A549 (cell line): ENCODE data around the gene THBS1. TPM values are rescaled to one million over a fixed set of nuclear protein-coding genes. Genes with fewer than 3 reads are reported as not detected.

ENCODE experiments used
- ATAC-seq, 2 experiments: fragments of 200-7000 bp in 1 of 2; fragments of >200 bp in 1 of 2; cut with Nextera tagmentation in 1 of 2; cut with Tn5 transposase in 1 of 2; 3 replicates each; pipeline versions ENCODE4 v1.8.0 to v1.9.1; 2018 to 2020; ENCODE audit warnings: mild to moderate bottlenecking in 1 of 2, moderate library complexity in 1 of 2
- CTCF ChIA-PET: fragments of 300-600 bp; sonication (Branson Sonifier 250); formaldehyde crosslinking; extraction: SDS; loops from one replicate; lab custom pipeline; 2021; ENCODE audit warnings: antibody characterized with exemption, inconsistent platforms; lab: Yijun Ruan, JAX
- POLR2A ChIA-PET: fragments of 350-600 bp; formaldehyde crosslinking; extraction: SDS; loops from one replicate; lab custom pipeline; 2021; ENCODE audit warnings: antibody characterized with exemption, inconsistent platforms; lab: Yijun Ruan, JAX
- DNase-seq, 2 experiments: peaks; one replicate each; pipeline versions ENCODE4 v3.0.0 to v3.0.0-alpha.2; 2011 to 2016; ENCODE audit warnings: low read depth in 1 of 2, low spot score in 1 of 2
- FAIRE-seq: peaks from 2 replicates; lab custom pipeline; 2011; peaks lifted over from hg19 to GRCh38; lab: Jason Lieb, UNC
- H3K27ac ChIP-seq, 2 experiments: fragments of >200 bp; sonication (Bioruptor Twin); formaldehyde crosslinking; 3 replicates each; pipeline ENCODE4 v1.5.1; 2016 to 2017
- H3K4me1 ChIP-seq: fragments of >200 bp; sonication (Bioruptor Twin); formaldehyde crosslinking; 3 replicates; pipeline ENCODE4 v1.6.1; 2016
- H3K4me2 ChIP-seq: fragments of >200 bp; sonication (Bioruptor Twin); formaldehyde crosslinking; 3 replicates; pipeline ENCODE4 v1.6.1; 2016
- H3K4me3 ChIP-seq: fragments of >200 bp; sonication (Bioruptor Twin); formaldehyde crosslinking; 3 replicates; pipeline ENCODE4 v1.5.1; 2016
- H3K9me3 ChIP-seq: fragments of >200 bp; sonication (Bioruptor Twin); formaldehyde crosslinking; 3 replicates; pipeline ENCODE4 v1.6.1; 2016
- CEBPB ChIP-seq, 2 experiments: fragments of >200 bp in 1 of 2; sonication (Bioruptor Twin) in 1 of 2; formaldehyde crosslinking in 1 of 2; IDR thresholded peaks; 2 replicates each; pipeline ENCODE4 v1.6.1; 2012 to 2016
- EHMT2 ChIP-seq: fragments of 200-600 bp; sonication (generic); IDR thresholded peaks from 2 replicates; pipeline ENCODE4 v1.6.1; 2016; ENCODE audit warnings: antibody characterized with exemption, low read depth, mild to moderate bottlenecking, moderate library complexity
- EP300 ChIP-seq, 2 experiments: fragments of >200 bp; sonication (Bioruptor Twin); formaldehyde crosslinking; IDR thresholded peaks; 2 replicates in 1 of 2; 3 replicates in 1 of 2; pipeline ENCODE4 v1.6.1; 2016 to 2017
- GATA3 ChIP-seq: IDR thresholded peaks from 2 replicates; pipeline ENCODE4 v1.6.1; 2012; ENCODE audit warnings: borderline replicate concordance
- HOXB5 ChIP-seq: fragments of 250-450 bp; sonication (Bioruptor Pico); IDR thresholded peaks from 2 replicates; pipeline ENCODE4 v1.5.0; 2020; ENCODE audit warnings: mild to moderate bottlenecking, moderate library complexity
- KDM5A ChIP-seq: fragments of 200-600 bp; sonication (generic); IDR thresholded peaks from 2 replicates; pipeline ENCODE4 v1.6.1; 2016; ENCODE audit warnings: antibody characterized with exemption, mild to moderate bottlenecking
- MAFK ChIP-seq: fragments of 450-650 bp; IDR thresholded peaks from 2 replicates; pipeline ENCODE4 v1.6.1; 2014; ENCODE audit not compliant: partially characterized antibody
- NR3C1 ChIP-seq: fragments of >200 bp; sonication (Bioruptor Twin); formaldehyde crosslinking; IDR thresholded peaks from 3 replicates; pipeline ENCODE4 v1.6.1; 2017
- PHF8 ChIP-seq: fragments of 200-600 bp; sonication (generic); IDR thresholded peaks from 2 replicates; pipeline ENCODE4 v1.6.1; 2016; ENCODE audit warnings: low read depth, mild to moderate bottlenecking, antibody characterized with exemption, moderate library complexity, borderline replicate concordance
- RARB ChIP-seq: fragments of 250-450 bp; sonication (Bioruptor Pico); IDR thresholded peaks from 2 replicates; pipeline ENCODE4 v1.8.0; 2021; ENCODE audit warnings: mild to moderate bottlenecking, moderate library complexity
- SMC3 ChIP-seq: fragments of >200 bp; sonication (Bioruptor Twin); formaldehyde crosslinking; IDR thresholded peaks from 3 replicates; pipeline ENCODE4 v1.6.1; 2018; ENCODE audit warnings: inconsistent platforms
- ZFP36 ChIP-seq: fragments of 450-650 bp; IDR thresholded peaks from 2 replicates; pipeline ENCODE4 v1.6.1; 2014; ENCODE audit warnings: borderline replicate concordance; ENCODE audit not compliant: partially characterized antibody
- WGBS: methylation state at CpG from one replicate; pipeline ENCODE4 v1.1.6; 2017; ENCODE audit errors: missing lambda C conversion rate; 5-methylcytosine and 5-hydroxymethylcytosine counted together
- polyA plus RNA-seq, 4 experiments: library from polyadenylated mRNA; depleted of rRNA in 3 of 4; stranded (reverse); fragments of >200 nt; fragmentation: RNase III in 1 of 4; extraction: RNeasy Plus Mini Kit Qiagen cat#74134 plus additional on column Dnase treatment in 1 of 4; gene quantifications; 2 replicates in 3 of 4; 3 replicates in 1 of 4; pipeline ENCODE4 v1.2.3, GENCODE V29; 2011 to 2017
- TF ChIP-seq, protein P1 (sequence below): fragments of 250-450 bp; sonication (Bioruptor Pico); IDR thresholded peaks from 2 replicates; pipeline ENCODE4 v1.5.0; 2020; ENCODE audit warnings: low read depth, mild to moderate bottlenecking, moderate library complexity
- TF ChIP-seq, protein P2 (sequence below): fragments of 200-600 bp; sonication (generic); IDR thresholded peaks from 2 replicates; pipeline ENCODE4 v1.6.1; 2016; ENCODE audit warnings: antibody characterized with exemption, mild to moderate bottlenecking, moderate library complexity
- TF ChIP-seq, protein P3 (sequence below): IDR thresholded peaks from 2 replicates; pipeline ENCODE4 v1.6.1; 2012
- TF ChIP-seq, protein P4 (sequence below): fragments of >200 bp; sonication (Bioruptor Twin); formaldehyde crosslinking; IDR thresholded peaks from 3 replicates; pipeline ENCODE4 v1.6.1; 2016
- TF ChIP-seq, protein P5 (sequence below): IDR thresholded peaks from 2 replicates; pipeline ENCODE4 v1.6.1; 2012
- TF ChIP-seq, protein P6 (sequence below): fragments of >200 bp; sonication (Bioruptor Twin); formaldehyde crosslinking; IDR thresholded peaks from 3 replicates; pipeline ENCODE4 v1.5.1; 2016

The THBS1 gene
- polyA plus RNA-seq, 2 of the 4 experiments (the other 2 are of a cell fraction): 46.8 to 54.9 TPM

DNA sequence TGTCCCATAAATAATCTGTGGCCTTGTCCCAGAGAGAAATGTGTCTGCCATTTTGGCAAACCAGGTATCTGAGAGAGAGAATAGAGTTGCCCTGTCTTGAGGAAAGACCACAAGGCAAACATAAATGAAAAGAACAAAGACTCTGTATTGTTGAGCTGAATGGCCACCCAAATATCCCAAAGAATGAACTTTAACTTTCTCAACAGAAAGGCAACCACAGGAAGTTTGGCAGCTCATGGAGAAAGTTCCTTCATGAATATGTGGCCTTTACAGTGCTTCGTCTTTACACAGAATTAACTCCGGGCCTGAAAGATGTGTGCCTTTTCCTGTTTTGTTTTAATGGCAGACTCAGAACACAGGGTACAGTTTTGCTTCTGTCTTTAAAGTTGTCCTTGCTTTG is 41.4 kb upstream of the THBS1 start:
- no peak overlapping the region for H3K4me3 ChIP-seq
- no peak overlapping the region for H3K27ac ChIP-seq
- 73% methylated on average over 2 of the region's 2 CpGs for WGBS
- no peaks in the 10 kb centered on the region for H3K4me1 ChIP-seq
- CTCF ChIA-PET: no interaction called here
- POLR2A ChIA-PET: no interaction called here
- H3K9me3 ChIP-seq: no peaks in the 10 kb centered on the region
- DNase-seq: no peak
- TF ChIP-seq, protein P1, sequence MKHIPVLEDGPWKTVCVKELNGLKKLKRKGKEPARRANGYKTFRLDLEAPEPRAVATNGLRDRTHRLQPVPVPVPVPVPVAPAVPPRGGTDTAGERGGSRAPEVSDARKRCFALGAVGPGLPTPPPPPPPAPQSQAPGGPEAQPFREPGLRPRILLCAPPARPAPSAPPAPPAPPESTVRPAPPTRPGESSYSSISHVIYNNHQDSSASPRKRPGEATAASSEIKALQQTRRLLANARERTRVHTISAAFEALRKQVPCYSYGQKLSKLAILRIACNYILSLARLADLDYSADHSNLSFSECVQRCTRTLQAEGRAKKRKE (CRISPR knock-in tag): no peak
- TF ChIP-seq, protein P2, sequence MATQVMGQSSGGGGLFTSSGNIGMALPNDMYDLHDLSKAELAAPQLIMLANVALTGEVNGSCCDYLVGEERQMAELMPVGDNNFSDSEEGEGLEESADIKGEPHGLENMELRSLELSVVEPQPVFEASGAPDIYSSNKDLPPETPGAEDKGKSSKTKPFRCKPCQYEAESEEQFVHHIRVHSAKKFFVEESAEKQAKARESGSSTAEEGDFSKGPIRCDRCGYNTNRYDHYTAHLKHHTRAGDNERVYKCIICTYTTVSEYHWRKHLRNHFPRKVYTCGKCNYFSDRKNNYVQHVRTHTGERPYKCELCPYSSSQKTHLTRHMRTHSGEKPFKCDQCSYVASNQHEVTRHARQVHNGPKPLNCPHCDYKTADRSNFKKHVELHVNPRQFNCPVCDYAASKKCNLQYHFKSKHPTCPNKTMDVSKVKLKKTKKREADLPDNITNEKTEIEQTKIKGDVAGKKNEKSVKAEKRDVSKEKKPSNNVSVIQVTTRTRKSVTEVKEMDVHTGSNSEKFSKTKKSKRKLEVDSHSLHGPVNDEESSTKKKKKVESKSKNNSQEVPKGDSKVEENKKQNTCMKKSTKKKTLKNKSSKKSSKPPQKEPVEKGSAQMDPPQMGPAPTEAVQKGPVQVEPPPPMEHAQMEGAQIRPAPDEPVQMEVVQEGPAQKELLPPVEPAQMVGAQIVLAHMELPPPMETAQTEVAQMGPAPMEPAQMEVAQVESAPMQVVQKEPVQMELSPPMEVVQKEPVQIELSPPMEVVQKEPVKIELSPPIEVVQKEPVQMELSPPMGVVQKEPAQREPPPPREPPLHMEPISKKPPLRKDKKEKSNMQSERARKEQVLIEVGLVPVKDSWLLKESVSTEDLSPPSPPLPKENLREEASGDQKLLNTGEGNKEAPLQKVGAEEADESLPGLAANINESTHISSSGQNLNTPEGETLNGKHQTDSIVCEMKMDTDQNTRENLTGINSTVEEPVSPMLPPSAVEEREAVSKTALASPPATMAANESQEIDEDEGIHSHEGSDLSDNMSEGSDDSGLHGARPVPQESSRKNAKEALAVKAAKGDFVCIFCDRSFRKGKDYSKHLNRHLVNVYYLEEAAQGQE: no peak
- TF ChIP-seq KDM5A: no peak
- TF ChIP-seq, protein P3, sequence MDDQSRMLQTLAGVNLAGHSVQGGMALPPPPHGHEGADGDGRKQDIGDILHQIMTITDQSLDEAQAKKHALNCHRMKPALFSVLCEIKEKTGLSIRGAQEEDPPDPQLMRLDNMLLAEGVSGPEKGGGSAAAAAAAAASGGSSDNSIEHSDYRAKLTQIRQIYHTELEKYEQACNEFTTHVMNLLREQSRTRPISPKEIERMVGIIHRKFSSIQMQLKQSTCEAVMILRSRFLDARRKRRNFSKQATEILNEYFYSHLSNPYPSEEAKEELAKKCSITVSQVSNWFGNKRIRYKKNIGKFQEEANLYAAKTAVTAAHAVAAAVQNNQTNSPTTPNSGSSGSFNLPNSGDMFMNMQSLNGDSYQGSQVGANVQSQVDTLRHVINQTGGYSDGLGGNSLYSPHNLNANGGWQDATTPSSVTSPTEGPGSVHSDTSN: no peak
- TF ChIP-seq, protein P4, sequence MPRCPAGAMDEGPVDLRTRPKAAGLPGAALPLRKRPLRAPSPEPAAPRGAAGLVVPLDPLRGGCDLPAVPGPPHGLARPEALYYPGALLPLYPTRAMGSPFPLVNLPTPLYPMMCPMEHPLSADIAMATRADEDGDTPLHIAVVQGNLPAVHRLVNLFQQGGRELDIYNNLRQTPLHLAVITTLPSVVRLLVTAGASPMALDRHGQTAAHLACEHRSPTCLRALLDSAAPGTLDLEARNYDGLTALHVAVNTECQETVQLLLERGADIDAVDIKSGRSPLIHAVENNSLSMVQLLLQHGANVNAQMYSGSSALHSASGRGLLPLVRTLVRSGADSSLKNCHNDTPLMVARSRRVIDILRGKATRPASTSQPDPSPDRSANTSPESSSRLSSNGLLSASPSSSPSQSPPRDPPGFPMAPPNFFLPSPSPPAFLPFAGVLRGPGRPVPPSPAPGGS: no peak
- H3K4me2 ChIP-seq: no peak overlapping the region
- FAIRE-seq: no peak
- ATAC-seq: no peak

DNA sequence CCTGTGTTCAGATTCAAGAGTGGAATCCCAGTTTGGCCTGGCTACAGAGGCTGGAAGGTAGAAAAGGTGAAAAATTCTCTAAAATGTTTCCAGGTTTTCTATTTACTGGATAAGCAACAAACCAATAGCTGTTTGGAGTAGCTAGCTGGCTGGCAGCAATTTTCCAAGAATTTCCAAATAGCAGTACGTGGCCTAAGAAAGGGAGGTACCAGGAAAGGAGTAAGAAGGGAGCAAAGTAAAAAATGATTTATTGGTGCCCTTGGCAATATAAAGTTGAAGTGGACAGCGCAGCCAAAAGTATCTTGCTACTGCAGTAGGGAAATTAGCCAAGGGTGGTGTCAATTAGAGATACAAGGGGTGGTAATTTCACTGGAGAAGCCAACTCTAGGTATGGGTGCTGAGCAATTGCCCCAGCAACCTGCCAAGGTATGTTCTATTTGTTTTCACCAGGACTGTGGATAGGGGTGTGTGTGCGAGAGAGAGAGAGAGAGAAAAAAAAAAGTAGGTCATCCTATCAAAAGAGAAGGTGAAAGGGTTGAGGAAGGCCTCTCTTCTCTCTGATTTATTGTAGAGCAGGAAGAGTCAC is 40.8 kb upstream of the THBS1 start:
- H3K27ac ChIP-seq: no peak overlapping the region
- no peak for DNase-seq
- WGBS: 71% methylated on average over 3 of the region's 3 CpGs
- CTCF ChIA-PET: no interaction called here
- no peak overlapping the region for H3K4me3 ChIP-seq
- H3K4me2 ChIP-seq: no peak overlapping the region
- FAIRE-seq: no peak
- TF ChIP-seq HOXB5 (CRISPR knock-in tag) (no peak), ZFP36 (no peak), EP300 (IDR thresholded peaks at IDR 0.05) (no peak), GATA3 (no peak), SMC3 (no peak), CEBPB (IDR thresholded peaks at IDR 0.05) (no peak), MAFK (no peak), RARB (CRISPR knock-in tag) (no peak), NR3C1 (no peak), EHMT2 (no peak), KDM5A (no peak), PHF8 (no peak)
- TF ChIP-seq, protein P5, sequence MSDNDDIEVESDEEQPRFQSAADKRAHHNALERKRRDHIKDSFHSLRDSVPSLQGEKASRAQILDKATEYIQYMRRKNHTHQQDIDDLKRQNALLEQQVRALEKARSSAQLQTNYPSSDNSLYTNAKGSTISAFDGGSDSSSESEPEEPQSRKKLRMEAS: no peak
- TF ChIP-seq, protein P6, sequence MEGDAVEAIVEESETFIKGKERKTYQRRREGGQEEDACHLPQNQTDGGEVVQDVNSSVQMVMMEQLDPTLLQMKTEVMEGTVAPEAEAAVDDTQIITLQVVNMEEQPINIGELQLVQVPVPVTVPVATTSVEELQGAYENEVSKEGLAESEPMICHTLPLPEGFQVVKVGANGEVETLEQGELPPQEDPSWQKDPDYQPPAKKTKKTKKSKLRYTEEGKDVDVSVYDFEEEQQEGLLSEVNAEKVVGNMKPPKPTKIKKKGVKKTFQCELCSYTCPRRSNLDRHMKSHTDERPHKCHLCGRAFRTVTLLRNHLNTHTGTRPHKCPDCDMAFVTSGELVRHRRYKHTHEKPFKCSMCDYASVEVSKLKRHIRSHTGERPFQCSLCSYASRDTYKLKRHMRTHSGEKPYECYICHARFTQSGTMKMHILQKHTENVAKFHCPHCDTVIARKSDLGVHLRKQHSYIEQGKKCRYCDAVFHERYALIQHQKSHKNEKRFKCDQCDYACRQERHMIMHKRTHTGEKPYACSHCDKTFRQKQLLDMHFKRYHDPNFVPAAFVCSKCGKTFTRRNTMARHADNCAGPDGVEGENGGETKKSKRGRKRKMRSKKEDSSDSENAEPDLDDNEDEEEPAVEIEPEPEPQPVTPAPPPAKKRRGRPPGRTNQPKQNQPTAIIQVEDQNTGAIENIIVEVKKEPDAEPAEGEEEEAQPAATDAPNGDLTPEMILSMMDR: no peak
- H3K9me3 ChIP-seq: peaks cover 3% of the 10 kb centered on the region; the same call in 1 of the 3 replicates
- no peak for ATAC-seq
- POLR2A ChIA-PET: no interaction called here
- H3K4me1 ChIP-seq: no peaks in the 10 kb centered on the region
